ENCODE measurements around the gene PLPP4. TPM values are rescaled to one million over a fixed set of nuclear protein-coding genes. Genes with fewer than 3 reads are reported as not detected.

The PLPP4 gene
- total RNA-seq, 2 experiments from 2014 or later = not detected

DNA sequence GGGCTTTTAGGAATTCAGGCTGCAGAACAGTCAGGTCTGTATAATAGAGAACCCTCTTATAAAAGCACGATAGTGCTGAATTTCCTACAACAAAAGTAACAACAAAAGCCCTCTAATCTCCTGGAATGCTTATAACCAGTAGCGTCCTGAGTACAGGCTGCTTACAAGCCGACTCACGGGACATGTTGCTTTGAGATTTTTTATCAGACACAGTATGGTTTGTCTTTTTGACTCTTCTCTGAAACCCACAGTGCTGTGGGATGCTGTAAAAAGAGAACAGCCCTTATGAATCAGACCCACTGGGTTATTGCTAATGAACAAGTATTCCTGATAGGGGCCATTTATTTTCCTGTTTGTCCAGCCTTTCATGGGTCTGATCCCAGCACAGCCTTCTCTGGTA lies 59.4 kb downstream of the PLPP4 start:
- ATAC-seq (ENCODE audit: poor library complexity) (no peak), DNase-seq (no peak)
- Mint-ChIP-seq H3K36me3 (ENCODE audit: low read depth) (no peaks in the 10 kb centered on the region), H3K9me3 (no peaks in the 10 kb centered on the region), H3K4me1 (ENCODE audit: low read depth) (no peaks in the 10 kb centered on the region), H3K4me3 (no peak overlapping the region), H3K27ac (no peak overlapping the region), H3K27me3 (no peaks in the 10 kb centered on the region)
- Histone ChIP-seq H3K27me3 (ENCODE audit: control insufficient read depth in 1 of 2, insufficient read depth in 2 of 2, low read length in 2 of 2) (no peaks in the 10 kb centered on the region), H3K36me3 (ENCODE audit: insufficient read depth, low read length) (no peaks in the 10 kb centered on the region), H3K27ac (ENCODE audit: low read depth in 1 of 2, low read length in 2 of 2) (no peak overlapping the region), H3K4me3 (ENCODE audit: low read length) (no peak overlapping the region), H3K4me1 (ENCODE audit: insufficient read depth, low read length) (no peaks in the 10 kb centered on the region), H3K9me3 (ENCODE audit: control insufficient read depth in 1 of 2, insufficient read depth in 1 of 2, low read length in 2 of 2) (peaks cover 0 to 9% of the 10 kb centered on the region in 2 experiments)
- intact Hi-C loops (cut with DNase I, micrococcal nuclease) = no loop called here
- TF ChIP-seq, protein P1, sequence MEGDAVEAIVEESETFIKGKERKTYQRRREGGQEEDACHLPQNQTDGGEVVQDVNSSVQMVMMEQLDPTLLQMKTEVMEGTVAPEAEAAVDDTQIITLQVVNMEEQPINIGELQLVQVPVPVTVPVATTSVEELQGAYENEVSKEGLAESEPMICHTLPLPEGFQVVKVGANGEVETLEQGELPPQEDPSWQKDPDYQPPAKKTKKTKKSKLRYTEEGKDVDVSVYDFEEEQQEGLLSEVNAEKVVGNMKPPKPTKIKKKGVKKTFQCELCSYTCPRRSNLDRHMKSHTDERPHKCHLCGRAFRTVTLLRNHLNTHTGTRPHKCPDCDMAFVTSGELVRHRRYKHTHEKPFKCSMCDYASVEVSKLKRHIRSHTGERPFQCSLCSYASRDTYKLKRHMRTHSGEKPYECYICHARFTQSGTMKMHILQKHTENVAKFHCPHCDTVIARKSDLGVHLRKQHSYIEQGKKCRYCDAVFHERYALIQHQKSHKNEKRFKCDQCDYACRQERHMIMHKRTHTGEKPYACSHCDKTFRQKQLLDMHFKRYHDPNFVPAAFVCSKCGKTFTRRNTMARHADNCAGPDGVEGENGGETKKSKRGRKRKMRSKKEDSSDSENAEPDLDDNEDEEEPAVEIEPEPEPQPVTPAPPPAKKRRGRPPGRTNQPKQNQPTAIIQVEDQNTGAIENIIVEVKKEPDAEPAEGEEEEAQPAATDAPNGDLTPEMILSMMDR (IDR thresholded peaks at IDR 0.05) = no peak
- POLR2A ChIA-PET = no interaction called here
- CTCF ChIA-PET = no interaction called here

DNA sequence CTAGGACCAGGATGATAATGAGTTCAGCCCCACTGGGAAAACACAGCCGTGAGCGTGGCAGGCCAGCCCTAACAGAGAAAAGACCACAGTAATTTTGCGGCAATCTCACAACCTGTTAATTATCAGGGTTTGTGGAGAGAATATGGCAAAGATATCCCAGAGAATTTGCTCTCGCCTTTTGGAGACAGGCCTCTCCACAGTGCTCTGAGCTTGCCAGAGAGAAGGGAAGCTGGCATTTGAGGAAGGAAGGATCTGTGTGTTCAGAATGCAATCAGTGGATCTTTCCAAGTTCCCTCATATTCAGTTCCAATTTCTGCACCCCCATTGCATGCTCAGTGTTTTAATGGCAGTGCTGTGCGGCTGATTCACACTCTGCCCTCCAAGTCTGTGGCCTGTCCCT lies 60.2 kb downstream of the PLPP4 start:
- ATAC-seq (ENCODE audit: poor library complexity) = no peak
- no peak overlapping the region for H3K4me3 ChIP-seq (ENCODE audit: low read length)
- H3K36me3 ChIP-seq (ENCODE audit: insufficient read depth, low read length) = no peaks in the 10 kb centered on the region
- no peaks in the 10 kb centered on the region for H3K4me1 ChIP-seq (ENCODE audit: insufficient read depth, low read length)
- Mint-ChIP-seq H3K36me3 (ENCODE audit: low read depth) (no peaks in the 10 kb centered on the region), H3K27me3 (no peaks in the 10 kb centered on the region), H3K4me1 (ENCODE audit: low read depth) (no peaks in the 10 kb centered on the region), H3K27ac (no peak overlapping the region), H3K4me3 (no peak overlapping the region), H3K9me3 (no peaks in the 10 kb centered on the region)
- intact Hi-C loops (cut with DNase I, micrococcal nuclease) = no loop called here
- H3K27me3 ChIP-seq (ENCODE audit: control insufficient read depth in 1 of 2, insufficient read depth in 2 of 2, low read length in 2 of 2) = no peaks in the 10 kb centered on the region
- H3K27ac ChIP-seq (ENCODE audit: low read depth in 1 of 2, low read length in 2 of 2) = no peak overlapping the region
- H3K9me3 ChIP-seq (ENCODE audit: control insufficient read depth in 1 of 2, insufficient read depth in 1 of 2, low read length in 2 of 2) = peaks cover 0 to 9% of the 10 kb centered on the region in 2 experiments
- TF ChIP-seq, protein P1 (IDR thresholded peaks at IDR 0.05) = no peak
- CTCF ChIA-PET = no interaction called here
- no peak for DNase-seq
- POLR2A ChIA-PET = no interaction called here

DNA sequence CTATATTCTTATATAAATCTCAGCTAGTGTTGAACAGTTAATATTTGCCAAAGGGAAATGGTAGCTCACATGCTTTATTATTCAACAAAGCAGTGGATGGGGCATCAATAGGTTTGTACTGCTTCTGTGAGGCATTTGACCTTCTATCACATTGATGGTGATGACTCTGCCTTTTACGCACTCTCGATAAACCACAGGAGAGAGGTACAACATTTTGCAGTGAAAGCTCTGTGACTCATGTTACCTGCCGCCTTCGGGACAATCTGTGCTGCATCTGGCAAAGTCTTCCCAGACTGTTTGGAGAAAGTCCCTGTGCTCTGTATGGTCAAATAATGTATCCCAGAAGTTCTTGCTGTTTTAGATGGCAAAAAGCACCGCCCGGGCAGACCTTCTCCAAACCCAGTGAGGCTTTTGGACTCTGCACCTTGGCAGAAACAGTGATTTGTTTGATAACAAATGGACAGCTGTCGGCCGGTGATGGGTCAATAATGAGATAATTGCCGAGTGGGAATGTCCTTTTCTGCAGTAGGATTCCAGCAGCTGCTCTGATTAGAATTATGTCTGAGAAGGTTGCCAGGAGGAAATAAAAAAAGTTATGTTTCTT lies 61.0 kb downstream of the PLPP4 start:
- H3K4me1 Mint-ChIP-seq (ENCODE audit: low read depth) = no peaks in the 10 kb centered on the region
- intact Hi-C loops (cut with DNase I, micrococcal nuclease) = no loop called here
- DNase-seq (no peak), ATAC-seq (ENCODE audit: poor library complexity) (no peak)
- Histone ChIP-seq H3K27me3 (ENCODE audit: control insufficient read depth in 1 of 2, insufficient read depth in 2 of 2, low read length in 2 of 2) (no peaks in the 10 kb centered on the region), H3K4me1 (ENCODE audit: insufficient read depth, low read length) (no peaks in the 10 kb centered on the region), H3K36me3 (ENCODE audit: insufficient read depth, low read length) (no peaks in the 10 kb centered on the region), H3K27ac (ENCODE audit: low read depth in 1 of 2, low read length in 2 of 2) (no peak overlapping the region), H3K9me3 (ENCODE audit: control insufficient read depth in 1 of 2, insufficient read depth in 1 of 2, low read length in 2 of 2) (peaks cover 0 to 9% of the 10 kb centered on the region in 2 experiments), H3K4me3 (ENCODE audit: low read length) (no peak overlapping the region)
- ChIA-PET CTCF (no interaction called here), POLR2A (no interaction called here)
- no peaks in the 10 kb centered on the region for H3K36me3 Mint-ChIP-seq (ENCODE audit: low read depth)
- no peaks in the 10 kb centered on the region for H3K9me3 Mint-ChIP-seq
- H3K27me3 Mint-ChIP-seq = no peaks in the 10 kb centered on the region
- H3K4me3 Mint-ChIP-seq = no peak overlapping the region
- H3K27ac Mint-ChIP-seq = no peak overlapping the region
- TF ChIP-seq, protein P1 (IDR thresholded peaks at IDR 0.05) = no peak

Data from CD4-positive, alpha-beta T cell (primary cell).